NT2/D1 (cell line): ENCODE data around the gene SYNPO2.
A peak's percentile ranks its signal among the peaks of the same experiment; 100 is the strongest.
"Not testable (repeated sequence)": the region's sequence is repeated elsewhere in the genome, so short reads cannot be mapped to it uniquely, and the experiment has no call there.

Experiments
- DNase-seq: peaks from one replicate; pipeline ENCODE4 v3.0.0-alpha.2; 2011; ENCODE audit warnings: low read depth, low spot score
- H3K27me3 ChIP-seq: 2 replicates; pipeline ENCODE4 v1.6.0; 2011; ENCODE audit warnings: mild to moderate bottlenecking; ENCODE audit not compliant: insufficient read length, insufficient read depth
- H3K36me3 ChIP-seq: 2 replicates; pipeline ENCODE4 v1.6.1; 2011; ENCODE audit warnings: mild to moderate bottlenecking, low read length, mixed read lengths; ENCODE audit not compliant: insufficient read depth, insufficient read length
- H3K4me1 ChIP-seq: 2 replicates; pipeline ENCODE4 v1.5.1; 2011; ENCODE audit not compliant: insufficient read depth, insufficient read length
- H3K4me3 ChIP-seq: 2 replicates; pipeline ENCODE4 v1.5.1; 2011; ENCODE audit warnings: low read depth; ENCODE audit not compliant: insufficient read length
- H3K9ac ChIP-seq: 2 replicates; pipeline ENCODE4 v1.6.0; 2011; ENCODE audit warnings: low read depth; ENCODE audit not compliant: insufficient read length
- H3K9me3 ChIP-seq: 2 replicates; pipeline ENCODE4 v1.5.1; 2011; ENCODE audit warnings: mild to moderate bottlenecking, low read length; ENCODE audit not compliant: insufficient read depth
- SUZ12 ChIP-seq: IDR thresholded peaks from 2 replicates; pipeline ENCODE4 v1.6.1; 2011; ENCODE audit not compliant: insufficient read length, insufficient read depth; ENCODE audit errors: extremely low read depth
- YY1 ChIP-seq: IDR thresholded peaks from 2 replicates; pipeline ENCODE4 v1.6.1; 2011; ENCODE audit not compliant: insufficient read length, insufficient read depth
- ZNF274 ChIP-seq: IDR thresholded peaks from 2 replicates; pipeline ENCODE4 v1.6.1; 2011; ENCODE audit warnings: mild to moderate bottlenecking, low read depth, low read length

The SYNPO2 gene

DNA sequence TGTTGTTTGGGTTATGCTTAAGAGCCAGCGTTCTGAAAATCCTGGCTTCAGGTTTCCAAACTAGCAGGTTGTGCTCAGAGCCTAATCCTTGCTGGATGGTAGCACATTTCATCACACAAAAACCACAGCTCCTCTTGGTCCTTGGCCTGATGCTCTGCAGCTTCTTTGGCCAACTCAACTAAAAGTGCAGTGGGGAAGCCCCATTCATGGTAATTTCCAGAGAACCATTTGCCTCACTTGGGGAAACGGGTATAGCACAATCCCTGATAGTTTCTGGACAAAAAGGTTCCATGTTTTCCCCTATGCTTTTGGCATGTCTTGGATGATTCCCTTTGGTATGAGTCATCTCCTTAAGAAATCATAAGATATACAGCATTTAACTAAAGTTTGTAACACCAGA is 78.7 kb downstream of the SYNPO2 start:
- no peak for DNase-seq
- Histone ChIP-seq H3K9me3 (no peaks in the 10 kb centered on the region), H3K27me3 (no peaks in the 10 kb centered on the region), H3K4me1 (no peaks in the 10 kb centered on the region), H3K36me3 (no peaks in the 10 kb centered on the region), H3K4me3 (no peak overlapping the region), H3K9ac (no peak overlapping the region)
- TF ChIP-seq SUZ12 (no peak), YY1 (no peak), ZNF274 (no peak)

DNA sequence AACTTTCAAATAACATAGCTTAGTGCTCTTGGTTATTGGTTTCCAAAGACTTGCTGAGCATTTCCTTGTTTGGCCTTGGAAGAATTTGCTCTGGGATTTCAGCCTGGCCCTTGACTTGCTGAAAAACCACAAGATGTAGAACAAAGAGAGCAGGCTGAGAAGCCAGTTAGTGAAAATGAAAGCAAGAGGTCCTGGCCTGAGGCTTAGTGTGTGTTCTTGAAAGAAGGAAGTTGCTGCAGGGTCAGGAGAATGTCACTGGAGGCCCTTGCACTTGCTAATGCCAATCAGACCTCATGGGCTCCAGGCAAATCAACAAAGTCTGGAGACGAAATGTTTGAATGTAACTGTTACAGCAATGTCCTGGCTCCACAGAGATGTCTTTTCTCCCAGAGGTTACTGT is 79.4 kb downstream of the SYNPO2 start:
- Histone ChIP-seq H3K9me3 (no peaks in the 10 kb centered on the region), H3K9ac (no peak overlapping the region), H3K4me3 (no peak overlapping the region), H3K27me3 (no peaks in the 10 kb centered on the region), H3K4me1 (no peaks in the 10 kb centered on the region), H3K36me3 (no peaks in the 10 kb centered on the region)
- peak; percentile 74 for DNase-seq
- TF ChIP-seq YY1: no peak
- TF ChIP-seq ZNF274: no peak
- TF ChIP-seq SUZ12: no peak

DNA sequence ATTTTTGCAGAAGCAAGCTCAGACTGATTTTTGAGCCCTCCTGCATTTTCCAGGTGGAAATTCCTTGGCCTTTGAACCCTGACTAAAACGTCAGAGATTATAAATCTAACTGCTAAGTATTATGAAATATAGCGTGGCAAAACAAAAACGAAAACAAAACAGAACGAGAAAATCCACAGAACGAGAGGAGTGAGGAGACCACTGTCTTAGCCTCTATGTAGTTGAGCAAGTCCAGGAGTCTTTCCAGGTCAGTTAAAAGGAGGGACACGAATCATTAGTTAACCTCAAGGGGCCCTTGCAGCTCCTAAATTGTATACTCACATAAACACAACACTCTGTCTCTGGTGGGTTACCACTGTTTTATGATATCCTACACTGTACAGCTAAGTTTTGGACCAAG is 80.2 kb downstream of the SYNPO2 start:
- Histone ChIP-seq H3K4me3 (no peak overlapping the region), H3K9ac (no peak overlapping the region), H3K27me3 (no peaks in the 10 kb centered on the region), H3K9me3 (no peaks in the 10 kb centered on the region), H3K36me3 (no peaks in the 10 kb centered on the region), H3K4me1 (no peaks in the 10 kb centered on the region)
- TF ChIP-seq SUZ12: no peak
- no peak for DNase-seq

DNA sequence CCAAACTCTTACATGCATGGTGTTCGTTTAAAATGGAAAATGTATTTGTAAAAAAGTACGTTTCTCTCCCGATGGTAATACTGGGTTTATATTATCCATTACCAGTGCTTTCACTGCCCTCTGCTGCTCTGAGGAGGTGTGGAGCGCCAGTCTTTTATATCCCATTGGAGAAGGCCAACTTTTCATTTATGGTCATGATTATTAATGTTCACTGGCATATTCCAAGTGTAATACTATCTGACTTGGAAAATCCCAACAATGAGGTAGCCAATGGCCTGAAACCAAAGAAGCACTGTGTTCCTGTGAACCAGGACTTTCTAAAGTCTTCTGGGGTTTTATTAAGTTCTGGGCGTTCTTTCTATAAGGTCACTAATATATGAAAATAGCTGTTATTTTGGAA is 80.7 kb downstream of the SYNPO2 start:
- H3K27me3 ChIP-seq: no peaks in the 10 kb centered on the region
- peak; percentile 15 for DNase-seq
- no peak overlapping the region for H3K9ac ChIP-seq
- H3K4me1 ChIP-seq: no peaks in the 10 kb centered on the region
- no peaks in the 10 kb centered on the region for H3K36me3 ChIP-seq
- H3K9me3 ChIP-seq: no peaks in the 10 kb centered on the region
- H3K4me3 ChIP-seq: no peak overlapping the region
- no peak for TF ChIP-seq SUZ12
- TF ChIP-seq ZNF274: no peak
- no peak for TF ChIP-seq YY1

DNA sequence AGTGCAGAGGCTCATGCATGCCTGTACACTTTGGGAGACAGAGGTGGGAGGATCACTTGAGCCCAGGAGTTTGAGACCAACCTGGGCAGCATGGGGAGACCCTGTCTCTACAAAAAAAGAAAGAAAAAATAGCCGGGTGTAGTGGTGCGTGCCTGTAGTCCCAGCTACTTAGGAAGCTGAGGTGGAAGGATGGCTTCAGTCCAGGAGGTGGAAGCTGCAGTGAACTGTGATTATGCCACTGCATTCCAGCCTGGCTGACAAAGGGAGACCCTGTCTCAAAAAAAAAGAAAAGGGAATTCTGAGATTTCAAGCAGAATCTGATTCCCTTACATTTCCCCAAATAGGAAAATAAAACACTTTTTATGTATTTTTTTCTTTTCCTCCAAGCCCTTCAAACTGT is 83.5 kb downstream of the SYNPO2 start:
- no peaks in the 10 kb centered on the region for H3K27me3 ChIP-seq
- no peaks in the 10 kb centered on the region for H3K9me3 ChIP-seq
- H3K36me3 ChIP-seq: no peaks in the 10 kb centered on the region
- no peak overlapping the region for H3K4me3 ChIP-seq
- no peak for DNase-seq
- no peak overlapping the region for H3K9ac ChIP-seq
- no peak for TF ChIP-seq ZNF274
- no peak for TF ChIP-seq SUZ12
- TF ChIP-seq YY1: no peak
- H3K4me1 ChIP-seq: no peaks in the 10 kb centered on the region

DNA sequence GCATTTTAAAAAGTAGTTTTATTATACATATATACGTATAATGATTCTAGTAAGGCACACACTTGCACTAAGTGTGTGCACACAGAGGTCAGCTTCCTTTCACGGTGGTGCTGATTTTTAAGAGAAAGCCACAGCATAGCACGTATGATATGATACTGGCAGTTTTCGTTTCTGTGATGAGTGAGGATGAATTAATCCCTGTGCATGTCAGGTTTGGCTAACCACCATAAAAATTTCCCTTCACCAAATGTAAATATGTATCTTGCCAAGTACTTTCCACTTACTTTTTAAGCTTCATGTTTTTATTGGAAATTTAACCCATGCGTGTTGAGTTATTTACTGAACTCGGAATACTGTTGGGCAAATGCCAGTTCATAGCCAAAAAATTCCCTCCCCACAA is 84.6 kb downstream of the SYNPO2 start:
- DNase-seq: no peak
- Histone ChIP-seq H3K27me3 (no peaks in the 10 kb centered on the region), H3K4me1 (no peaks in the 10 kb centered on the region), H3K4me3 (no peak overlapping the region), H3K9ac (no peak overlapping the region), H3K9me3 (no peaks in the 10 kb centered on the region; the same call in 1 of the 2 replicates), H3K36me3 (no peaks in the 10 kb centered on the region)
- TF ChIP-seq YY1 (no peak), SUZ12 (no peak), ZNF274 (no peak)

DNA sequence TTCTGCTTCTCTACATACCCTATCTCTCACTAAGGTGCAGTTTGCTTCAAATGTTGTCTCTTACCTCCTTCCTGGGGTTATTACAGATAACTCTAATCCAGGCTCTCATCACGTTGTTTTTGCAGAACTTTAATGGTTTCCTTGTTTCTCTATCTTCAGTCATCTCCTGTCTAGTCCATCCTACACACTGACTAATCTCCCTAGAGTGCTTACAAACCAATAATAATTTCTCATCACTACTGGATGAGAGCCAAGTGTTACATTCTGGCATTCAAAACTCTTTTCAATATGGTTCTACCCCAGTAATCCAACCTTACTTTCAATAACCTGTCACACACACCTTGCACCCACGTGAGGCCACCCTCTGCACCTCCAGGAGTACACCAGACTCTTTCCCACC is 86.1 kb downstream of the SYNPO2 start:
- no peaks in the 10 kb centered on the region for H3K36me3 ChIP-seq
- H3K4me1 ChIP-seq: no peaks in the 10 kb centered on the region
- no peaks in the 10 kb centered on the region; the same call in 1 of the 2 replicates for H3K9me3 ChIP-seq
- DNase-seq: no peak
- TF ChIP-seq SUZ12 (no peak), YY1 (no peak), ZNF274 (no peak)
- no peak overlapping the region for H3K4me3 ChIP-seq
- H3K27me3 ChIP-seq: no peaks in the 10 kb centered on the region
- no peak overlapping the region for H3K9ac ChIP-seq

DNA sequence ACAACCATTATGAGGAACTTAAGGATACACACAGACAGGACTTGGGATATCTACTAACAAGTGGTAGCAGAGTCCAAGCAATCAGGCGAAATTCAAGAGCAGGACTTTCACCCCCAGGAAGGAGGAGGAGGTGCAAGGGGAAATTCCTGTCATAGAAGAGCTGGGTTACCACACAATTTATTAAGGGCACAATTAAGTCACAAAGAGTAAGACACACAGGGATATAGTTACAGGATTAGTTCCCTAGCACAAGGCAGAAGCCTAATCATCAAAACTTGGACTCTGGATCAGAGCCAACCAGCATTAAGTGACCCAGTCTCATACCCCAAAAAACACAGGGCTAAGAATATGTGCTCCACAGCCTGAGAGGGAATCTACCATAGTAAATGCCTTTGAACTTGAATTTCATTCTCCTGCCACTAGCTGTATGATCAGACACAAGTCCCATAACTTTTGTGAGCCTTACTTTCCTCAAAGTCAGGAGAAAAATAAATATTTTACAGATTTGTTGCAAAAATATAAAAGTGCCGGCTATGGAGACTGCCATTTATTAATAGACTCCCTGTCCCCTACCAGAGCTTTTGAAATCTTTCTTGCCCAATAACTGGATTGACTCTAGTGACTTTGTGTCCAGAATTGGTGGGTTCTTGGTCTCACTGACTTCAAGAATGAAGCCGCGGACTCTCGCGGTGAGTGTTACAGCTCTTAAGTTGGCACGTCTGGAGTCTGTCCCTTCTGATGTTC is 87.0 kb downstream of the SYNPO2 start:
- no peak for TF ChIP-seq YY1
- no peak for TF ChIP-seq ZNF274
- TF ChIP-seq SUZ12: no peak

DNA sequence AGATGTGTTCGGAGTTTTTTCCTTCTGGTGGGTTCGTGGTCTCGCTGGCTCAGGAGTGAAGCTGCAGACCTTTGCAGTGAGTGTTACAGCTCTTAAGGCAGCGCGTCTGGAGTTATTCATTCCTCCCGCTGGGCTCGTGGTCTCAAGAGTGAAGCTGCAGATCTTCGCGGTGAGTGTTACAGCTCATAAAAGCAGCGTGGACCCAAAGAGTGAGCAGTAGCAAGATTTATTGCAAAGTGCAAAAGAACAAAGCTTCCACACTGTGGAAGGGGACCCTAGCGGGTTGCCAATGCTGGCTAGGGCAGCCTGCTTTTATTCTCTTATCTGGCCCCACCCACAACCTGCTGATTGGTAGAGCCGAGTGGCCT is 87.5 kb downstream of the SYNPO2 start:
- H3K9ac ChIP-seq, H3K9me3 ChIP-seq, H3K4me3 ChIP-seq, H3K4me1 ChIP-seq, H3K27me3 ChIP-seq, DNase-seq, H3K36me3 ChIP-seq: not testable (repeated sequence)

More for the DNA sequence above, 87.0 kb downstream of the SYNPO2 start:
- no peak overlapping the region for H3K4me3 ChIP-seq
- no peaks in the 10 kb centered on the region for H3K27me3 ChIP-seq
- DNase-seq: no peak
- no peaks in the 10 kb centered on the region for H3K36me3 ChIP-seq
- no peaks in the 10 kb centered on the region for H3K4me1 ChIP-seq
- H3K9ac ChIP-seq: no peak overlapping the region
- no peaks in the 10 kb centered on the region; the same call in 1 of the 2 replicates for H3K9me3 ChIP-seq

DNA sequence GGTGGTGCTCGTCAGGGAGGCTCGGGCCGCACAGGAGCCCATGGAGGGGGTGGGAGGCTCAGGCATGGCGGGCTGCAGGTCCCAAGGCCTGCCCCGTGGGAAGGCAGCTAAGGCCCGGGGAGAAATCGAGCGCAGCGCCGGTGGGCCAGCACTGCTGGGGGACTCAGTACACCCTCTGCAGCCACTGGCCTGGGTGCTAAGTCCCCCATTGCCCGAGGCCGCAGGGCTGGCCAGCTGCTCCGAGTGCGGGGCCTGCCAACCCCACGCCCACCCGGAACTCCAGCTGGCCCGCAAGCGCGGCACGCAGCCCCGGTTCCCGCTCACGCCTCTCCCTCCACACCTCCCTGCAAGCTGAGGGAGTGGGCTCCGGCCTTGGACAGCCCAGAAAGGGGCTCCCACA is 88.4 kb downstream of the SYNPO2 start:
- H3K4me3 ChIP-seq, H3K27me3 ChIP-seq, H3K36me3 ChIP-seq, DNase-seq, H3K9ac ChIP-seq, H3K9me3 ChIP-seq, H3K4me1 ChIP-seq: not testable (repeated sequence)
